ENCODE data around the gene HPCAL4.

DNA sequence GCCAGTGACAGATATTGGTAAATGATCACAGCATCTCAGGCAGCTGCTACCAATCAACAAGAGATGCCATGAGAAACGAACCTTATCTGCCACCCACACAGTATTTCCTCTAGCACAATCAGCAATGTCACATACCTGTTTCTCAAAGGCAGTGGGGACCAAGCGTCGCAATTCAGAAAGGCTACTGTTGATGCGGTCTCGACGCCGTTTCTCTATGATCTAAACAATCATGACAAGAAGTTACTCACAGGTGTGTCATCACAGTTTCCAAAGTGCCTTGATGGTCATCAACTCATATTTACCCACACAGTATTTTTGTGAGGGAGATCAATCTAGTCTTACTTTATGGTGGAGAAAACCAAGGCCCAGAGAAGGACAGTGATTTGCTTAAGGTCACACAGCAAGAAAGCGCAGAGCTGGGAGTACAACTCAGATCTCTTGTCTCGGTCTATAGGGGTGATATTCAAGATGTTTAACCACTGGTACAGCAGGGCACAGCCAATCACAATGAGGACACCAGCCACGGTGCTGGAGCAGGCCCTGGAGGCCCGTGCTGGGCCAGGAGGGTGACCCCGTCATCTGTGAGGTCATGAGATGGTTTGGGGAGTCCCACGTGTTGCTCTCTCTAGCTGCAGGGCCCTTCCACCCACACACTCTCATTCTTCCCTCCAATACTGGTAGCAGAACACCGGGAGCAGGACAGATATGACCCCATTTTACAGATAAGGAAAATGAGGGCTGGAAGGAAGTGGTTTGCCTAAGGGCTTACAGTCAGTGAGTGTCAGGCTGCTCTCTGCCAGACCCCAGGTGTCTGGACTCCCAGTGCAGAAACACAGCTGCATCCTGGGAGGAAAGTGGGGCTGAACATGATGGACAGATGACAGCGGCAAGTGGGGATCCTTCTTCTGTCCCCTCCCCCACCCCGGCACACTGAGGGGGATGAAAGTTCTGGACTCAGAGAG is 59.6 kb downstream of the HPCAL4 start:
- TF ChIP-seq POLR2A (IDR thresholded peaks at IDR 0.05), result no peak
- TF ChIP-seq, protein P1, sequence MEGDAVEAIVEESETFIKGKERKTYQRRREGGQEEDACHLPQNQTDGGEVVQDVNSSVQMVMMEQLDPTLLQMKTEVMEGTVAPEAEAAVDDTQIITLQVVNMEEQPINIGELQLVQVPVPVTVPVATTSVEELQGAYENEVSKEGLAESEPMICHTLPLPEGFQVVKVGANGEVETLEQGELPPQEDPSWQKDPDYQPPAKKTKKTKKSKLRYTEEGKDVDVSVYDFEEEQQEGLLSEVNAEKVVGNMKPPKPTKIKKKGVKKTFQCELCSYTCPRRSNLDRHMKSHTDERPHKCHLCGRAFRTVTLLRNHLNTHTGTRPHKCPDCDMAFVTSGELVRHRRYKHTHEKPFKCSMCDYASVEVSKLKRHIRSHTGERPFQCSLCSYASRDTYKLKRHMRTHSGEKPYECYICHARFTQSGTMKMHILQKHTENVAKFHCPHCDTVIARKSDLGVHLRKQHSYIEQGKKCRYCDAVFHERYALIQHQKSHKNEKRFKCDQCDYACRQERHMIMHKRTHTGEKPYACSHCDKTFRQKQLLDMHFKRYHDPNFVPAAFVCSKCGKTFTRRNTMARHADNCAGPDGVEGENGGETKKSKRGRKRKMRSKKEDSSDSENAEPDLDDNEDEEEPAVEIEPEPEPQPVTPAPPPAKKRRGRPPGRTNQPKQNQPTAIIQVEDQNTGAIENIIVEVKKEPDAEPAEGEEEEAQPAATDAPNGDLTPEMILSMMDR (IDR thresholded peaks at IDR 0.05), result no peak
- TF ChIP-seq EP300 (IDR thresholded peaks at IDR 0.05), result no peak

Measured in sigmoid colon (tissue), 4 donors.